SK-N-SH (cell line): ENCODE measurements around the gene ARHGAP26. TPM values are rescaled to one million over a fixed set of nuclear protein-coding genes. Genes with fewer than 3 reads are reported as not detected.

Source experiments
- CTCF ChIA-PET: fragments of 300-600, 350-600 bp; formaldehyde crosslinking; extraction: SDS; loops from one replicate; lab custom pipeline; 2021; lab: Yijun Ruan, JAX
- POLR2A ChIA-PET: fragments of 350-600 bp; sonication (Branson Sonifier 250); formaldehyde crosslinking; extraction: SDS; loops from one replicate; lab custom pipeline; 2020; ENCODE audit warnings: antibody characterized with exemption, inconsistent platforms; lab: Yijun Ruan, JAX
- DNase-seq: peaks from one replicate; pipeline ENCODE4 v3.0.0; 2012
- H2AFZ ChIP-seq: fragments of 200-600 bp; sonication (generic); 2 replicates; pipeline ENCODE4 v1.8.1; 2016; ENCODE audit warnings: antibody characterized with exemption, mild to moderate bottlenecking, low read depth
- H3F3A ChIP-seq: fragments of 200-600 bp; sonication (generic); replicated peaks from 2 replicates; pipeline ENCODE3; 2016; ENCODE audit warnings: antibody characterized with exemption, mild to moderate bottlenecking; ENCODE audit not compliant: insufficient read depth
- H3K27ac ChIP-seq, 2 experiments: fragments of 200-500 bp in 1 of 2; fragments of 200-600 bp in 1 of 2; sonication (Bioruptor generic) in 1 of 2; sonication (generic), shearing (Covaris generic) in 1 of 2; 2 replicates each; pipeline versions ENCODE4 v1.5.1 to v1.6.1; 2014 to 2016; ENCODE audit warnings: low read depth in 2 of 2, inconsistent platforms in 1 of 2, low read length in 1 of 2, mild to moderate bottlenecking in 1 of 2, mixed read lengths in 1 of 2
- H3K27me3 ChIP-seq: fragments of 200-600 bp; sonication (generic), shearing (Covaris generic); 2 replicates; pipeline ENCODE4 v1.6.1; 2016; ENCODE audit warnings: mixed run types; ENCODE audit not compliant: insufficient read depth
- H3K36me3 ChIP-seq, 2 experiments: fragments of 200-500 bp in 1 of 2; fragments of 200-600 bp in 1 of 2; sonication (Bioruptor generic) in 1 of 2; sonication (generic) in 1 of 2; replicated peaks in 1 of 2; 2 replicates each; pipeline versions ENCODE3 to v1.5.1; 2014 to 2016; ENCODE audit warnings: low read length in 1 of 2, mild to moderate bottlenecking in 1 of 2; ENCODE audit not compliant: insufficient read depth in 2 of 2, control insufficient read depth in 1 of 2
- H3K4me1 ChIP-seq, 2 experiments: fragments of 200-500 bp in 1 of 2; fragments of 200-600 bp in 1 of 2; sonication (Bioruptor generic) in 1 of 2; sonication (generic), shearing (Covaris generic) in 1 of 2; 2 replicates each; pipeline versions ENCODE4 v1.5.1 to v1.6.1; 2014 to 2016; ENCODE audit warnings: low read depth in 1 of 2, low read length in 1 of 2, mixed run types in 1 of 2; ENCODE audit not compliant: insufficient read depth in 2 of 2, control insufficient read depth in 1 of 2
- H3K4me2 ChIP-seq: fragments of 200-600 bp; sonication (generic), shearing (Covaris generic); 2 replicates; pipeline ENCODE4 v1.6.1; 2017; ENCODE audit warnings: mixed run types
- H3K4me3 ChIP-seq, 2 experiments: fragments of 200-500 bp in 1 of 2; fragments of 200-600 bp in 1 of 2; sonication (Bioruptor generic) in 1 of 2; sonication (generic), shearing (Covaris generic) in 1 of 2; 2 replicates each; pipeline versions ENCODE4 v1.5.1 to v1.8.1; 2014 to 2016; ENCODE audit warnings: low read depth in 2 of 2, inconsistent platforms in 1 of 2, low read length in 1 of 2, mild to moderate bottlenecking in 1 of 2, mixed read lengths in 1 of 2, moderate library complexity in 1 of 2
- H3K79me2 ChIP-seq: fragments of 200-600 bp; sonication (generic); 2 replicates; pipeline ENCODE4 v1.8.1; 2017; ENCODE audit warnings: mild to moderate bottlenecking; ENCODE audit not compliant: insufficient read depth
- H3K9ac ChIP-seq: fragments of 200-600 bp; sonication (generic); 2 replicates; pipeline ENCODE4 v1.6.1; 2017; ENCODE audit warnings: mixed run types
- H3K9me2 ChIP-seq: fragments of 200-600 bp; sonication (generic); 2 replicates; pipeline ENCODE4 v1.6.1; 2017; ENCODE audit warnings: mixed run types
- H3K9me3 ChIP-seq: fragments of 200-600 bp; sonication (generic); 2 replicates; pipeline ENCODE4 v1.6.1; 2017; ENCODE audit warnings: mixed run types, mild to moderate bottlenecking, moderate library complexity
- H4K20me1 ChIP-seq: fragments of 200-600 bp; sonication (generic); 2 replicates; pipeline ENCODE4 v1.6.1; 2017; ENCODE audit warnings: mild to moderate bottlenecking, mixed run types; ENCODE audit not compliant: insufficient read depth
- GATA2 ChIP-seq: sonication (generic); formaldehyde crosslinking; IDR thresholded peaks from 2 replicates; pipeline ENCODE4 v1.5.0; 2020; ENCODE audit warnings: mild to moderate bottlenecking, missing genetic modification reagents
- JUND ChIP-seq: IDR thresholded peaks from 2 replicates; pipeline ENCODE4 v1.4.0; 2012
- MEF2A ChIP-seq: IDR thresholded peaks from 2 replicates; pipeline ENCODE4 v1.4.0; 2012; ENCODE audit warnings: low read depth, borderline replicate concordance
- POLR2AphosphoS5 ChIP-seq: IDR thresholded peaks from 2 replicates; pipeline ENCODE4 v1.6.1; 2012; ENCODE audit warnings: low read depth, low read length
- RCOR1 ChIP-seq: fragments of 150-350 bp; IDR thresholded peaks from 2 replicates; pipeline ENCODE4 v1.6.1; 2017; ENCODE audit warnings: antibody characterized with exemption, low read length
- RXRA ChIP-seq: IDR thresholded peaks from 2 replicates; pipeline ENCODE4 v1.4.0; 2012; ENCODE audit warnings: low read depth, mild to moderate bottlenecking, borderline replicate concordance
- SMC3 ChIP-seq: IDR thresholded peaks from 2 replicates; pipeline ENCODE4 v1.6.1; 2012; ENCODE audit warnings: low read depth, low read length, improper control_type of control experiment
- WGBS: methylation state at CpG from one replicate; pipeline ENCODE4 v1.1.6; 2017; ENCODE audit warnings: low lambda C conversion rate; 5-methylcytosine and 5-hydroxymethylcytosine counted together
- polyA plus RNA-seq, 3 experiments: library from polyadenylated mRNA; depleted of rRNA; stranded (reverse); fragments of >200 nt; gene quantifications; 2 replicates each; pipeline ENCODE4 v1.2.3, GENCODE V29; 2012
- TF ChIP-seq, protein P1 (sequence below): IDR thresholded peaks from 2 replicates; pipeline ENCODE4; 2012
- TF ChIP-seq, protein P2 (sequence below): fragments of 200-600 bp; sonication (generic); IDR thresholded peaks from 2 replicates; pipeline ENCODE4 v1.6.1; 2017; ENCODE audit warnings: antibody characterized with exemption, mild to moderate bottlenecking, moderate library complexity
- TF ChIP-seq, protein P3 (sequence below): IDR thresholded peaks from 2 replicates; pipeline ENCODE4 v1.6.1; 2012; ENCODE audit warnings: mild to moderate bottlenecking, low read depth, low read length, moderate library complexity

The ARHGAP26 gene
- polyA plus RNA-seq, 1 of the 3 experiments (the other 2 are of a cell fraction): 6.1 TPM

DNA sequence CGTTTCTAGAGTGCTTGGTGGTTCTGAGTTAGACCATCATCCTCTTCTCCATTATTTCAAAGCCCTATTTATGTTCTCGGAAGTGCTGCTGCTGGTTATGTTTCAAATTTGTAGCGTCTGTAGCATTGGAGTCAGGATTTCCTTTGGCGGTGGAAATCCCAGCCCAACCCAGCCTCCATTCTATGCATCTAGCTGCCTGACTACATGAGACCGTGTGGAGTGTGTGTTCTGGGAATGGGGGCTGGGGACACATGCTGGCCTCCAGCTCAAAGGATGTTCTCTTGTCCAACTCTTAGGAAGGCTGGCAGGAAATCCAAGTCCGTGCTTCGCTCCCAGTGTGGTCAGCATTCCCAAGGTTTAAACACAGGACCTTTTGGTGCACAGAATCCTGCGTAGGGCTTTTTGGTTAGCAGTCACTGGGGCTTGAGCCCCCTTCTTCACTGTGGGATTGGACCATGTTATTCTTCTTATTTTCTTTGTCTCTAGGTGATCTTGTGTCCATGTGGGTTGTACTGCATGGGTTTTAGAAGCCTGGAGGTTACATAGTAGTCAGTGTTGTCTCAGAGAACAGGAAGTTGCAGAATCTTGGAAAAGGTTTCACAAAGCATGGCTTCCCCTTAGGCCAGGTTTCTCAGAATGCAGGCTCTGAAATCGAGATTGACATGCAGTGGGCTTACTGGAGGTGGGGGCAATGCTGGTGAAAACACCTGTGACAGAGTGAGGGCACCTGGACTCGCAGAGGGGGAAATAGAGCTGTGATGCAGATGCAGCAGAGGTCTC, 132.2 kb downstream of the ARHGAP26 start:
- Histone ChIP-seq H2AFZ (no peak overlapping the region), H3K27me3 (no peaks in the 10 kb centered on the region), H3K4me2 (no peak overlapping the region), H3K27ac (no peak overlapping the region), H3K36me3 (peaks cover 5 to 73% of the 10 kb centered on the region in 2 experiments)
- 80% methylated on average over 7 of the region's 10 CpGs for WGBS
- no peak for DNase-seq
- TF ChIP-seq, protein P1, sequence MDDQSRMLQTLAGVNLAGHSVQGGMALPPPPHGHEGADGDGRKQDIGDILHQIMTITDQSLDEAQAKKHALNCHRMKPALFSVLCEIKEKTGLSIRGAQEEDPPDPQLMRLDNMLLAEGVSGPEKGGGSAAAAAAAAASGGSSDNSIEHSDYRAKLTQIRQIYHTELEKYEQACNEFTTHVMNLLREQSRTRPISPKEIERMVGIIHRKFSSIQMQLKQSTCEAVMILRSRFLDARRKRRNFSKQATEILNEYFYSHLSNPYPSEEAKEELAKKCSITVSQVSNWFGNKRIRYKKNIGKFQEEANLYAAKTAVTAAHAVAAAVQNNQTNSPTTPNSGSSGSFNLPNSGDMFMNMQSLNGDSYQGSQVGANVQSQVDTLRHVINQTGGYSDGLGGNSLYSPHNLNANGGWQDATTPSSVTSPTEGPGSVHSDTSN: no peak
- TF ChIP-seq, protein P2, sequence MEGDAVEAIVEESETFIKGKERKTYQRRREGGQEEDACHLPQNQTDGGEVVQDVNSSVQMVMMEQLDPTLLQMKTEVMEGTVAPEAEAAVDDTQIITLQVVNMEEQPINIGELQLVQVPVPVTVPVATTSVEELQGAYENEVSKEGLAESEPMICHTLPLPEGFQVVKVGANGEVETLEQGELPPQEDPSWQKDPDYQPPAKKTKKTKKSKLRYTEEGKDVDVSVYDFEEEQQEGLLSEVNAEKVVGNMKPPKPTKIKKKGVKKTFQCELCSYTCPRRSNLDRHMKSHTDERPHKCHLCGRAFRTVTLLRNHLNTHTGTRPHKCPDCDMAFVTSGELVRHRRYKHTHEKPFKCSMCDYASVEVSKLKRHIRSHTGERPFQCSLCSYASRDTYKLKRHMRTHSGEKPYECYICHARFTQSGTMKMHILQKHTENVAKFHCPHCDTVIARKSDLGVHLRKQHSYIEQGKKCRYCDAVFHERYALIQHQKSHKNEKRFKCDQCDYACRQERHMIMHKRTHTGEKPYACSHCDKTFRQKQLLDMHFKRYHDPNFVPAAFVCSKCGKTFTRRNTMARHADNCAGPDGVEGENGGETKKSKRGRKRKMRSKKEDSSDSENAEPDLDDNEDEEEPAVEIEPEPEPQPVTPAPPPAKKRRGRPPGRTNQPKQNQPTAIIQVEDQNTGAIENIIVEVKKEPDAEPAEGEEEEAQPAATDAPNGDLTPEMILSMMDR: no peak
- TF ChIP-seq RCOR1 (no peak), RXRA (no peak)
- TF ChIP-seq, all 33 proteins: peak for 0
- peaks cover 3 to 8% of the 10 kb centered on the region in 2 experiments; a peak in 2 of 4 replicates for H3K4me1 ChIP-seq
- H3K4me3 ChIP-seq: no peak overlapping the region
- H3K9me2 ChIP-seq: no peaks in the 10 kb centered on the region
- H3K9ac ChIP-seq: no peak overlapping the region
- POLR2A ChIA-PET: no interaction called here
- H3K79me2 ChIP-seq: no peaks in the 10 kb centered on the region
- no peaks in the 10 kb centered on the region for H4K20me1 ChIP-seq
- no peaks in the 10 kb centered on the region for H3F3A ChIP-seq
- H3K9me3 ChIP-seq: no peaks in the 10 kb centered on the region
- CTCF ChIA-PET: interaction anchor here (0.6 to 6.1 kb wide), 3 partner anchors 13 to 14 kb away, joined by 3 to 51 read pairs (median 4); no protein-coding TSS in a partner anchor

DNA sequence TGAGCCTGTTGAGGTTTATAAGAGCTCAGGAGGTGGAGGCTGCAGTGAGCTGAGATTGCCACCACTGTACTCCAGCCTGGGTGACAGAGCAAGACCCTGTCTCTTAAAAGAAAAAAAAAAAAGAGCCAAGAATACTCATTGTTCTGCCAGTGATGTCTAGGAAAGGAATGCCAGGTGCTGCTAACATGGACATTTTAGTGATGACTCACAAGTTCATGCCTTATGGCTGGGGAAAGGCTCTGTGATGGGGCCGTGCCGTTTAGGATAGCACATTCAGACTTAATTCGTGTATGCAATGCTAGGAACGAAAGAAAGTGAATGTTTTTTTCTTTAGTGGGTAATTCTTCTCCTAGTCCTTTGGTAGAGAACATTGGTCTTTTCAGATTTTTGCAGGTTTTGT, 134.2 kb downstream of the ARHGAP26 start:
- 93% methylated on average over 4 of the region's 4 CpGs for WGBS
- TF ChIP-seq JUND (no peak), GATA2 (CRISPR knock-in tag) (no peak), MEF2A (no peak), SMC3 (no peak), RXRA (no peak), POLR2AphosphoS5 (no peak)
- TF ChIP-seq, protein P2: no peak
- TF ChIP-seq, protein P3, sequence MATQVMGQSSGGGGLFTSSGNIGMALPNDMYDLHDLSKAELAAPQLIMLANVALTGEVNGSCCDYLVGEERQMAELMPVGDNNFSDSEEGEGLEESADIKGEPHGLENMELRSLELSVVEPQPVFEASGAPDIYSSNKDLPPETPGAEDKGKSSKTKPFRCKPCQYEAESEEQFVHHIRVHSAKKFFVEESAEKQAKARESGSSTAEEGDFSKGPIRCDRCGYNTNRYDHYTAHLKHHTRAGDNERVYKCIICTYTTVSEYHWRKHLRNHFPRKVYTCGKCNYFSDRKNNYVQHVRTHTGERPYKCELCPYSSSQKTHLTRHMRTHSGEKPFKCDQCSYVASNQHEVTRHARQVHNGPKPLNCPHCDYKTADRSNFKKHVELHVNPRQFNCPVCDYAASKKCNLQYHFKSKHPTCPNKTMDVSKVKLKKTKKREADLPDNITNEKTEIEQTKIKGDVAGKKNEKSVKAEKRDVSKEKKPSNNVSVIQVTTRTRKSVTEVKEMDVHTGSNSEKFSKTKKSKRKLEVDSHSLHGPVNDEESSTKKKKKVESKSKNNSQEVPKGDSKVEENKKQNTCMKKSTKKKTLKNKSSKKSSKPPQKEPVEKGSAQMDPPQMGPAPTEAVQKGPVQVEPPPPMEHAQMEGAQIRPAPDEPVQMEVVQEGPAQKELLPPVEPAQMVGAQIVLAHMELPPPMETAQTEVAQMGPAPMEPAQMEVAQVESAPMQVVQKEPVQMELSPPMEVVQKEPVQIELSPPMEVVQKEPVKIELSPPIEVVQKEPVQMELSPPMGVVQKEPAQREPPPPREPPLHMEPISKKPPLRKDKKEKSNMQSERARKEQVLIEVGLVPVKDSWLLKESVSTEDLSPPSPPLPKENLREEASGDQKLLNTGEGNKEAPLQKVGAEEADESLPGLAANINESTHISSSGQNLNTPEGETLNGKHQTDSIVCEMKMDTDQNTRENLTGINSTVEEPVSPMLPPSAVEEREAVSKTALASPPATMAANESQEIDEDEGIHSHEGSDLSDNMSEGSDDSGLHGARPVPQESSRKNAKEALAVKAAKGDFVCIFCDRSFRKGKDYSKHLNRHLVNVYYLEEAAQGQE: no peak
- TF ChIP-seq, all 33 proteins: peak for 0
- Histone ChIP-seq H3K4me1 (peaks cover 3 to 8% of the 10 kb centered on the region in 2 experiments; a peak in 2 of 4 replicates), H3K9ac (no peak overlapping the region), H3K9me3 (no peaks in the 10 kb centered on the region), H3K27ac (no peak overlapping the region), H3K4me2 (no peak overlapping the region), H3F3A (no peaks in the 10 kb centered on the region), H3K36me3 (peaks cover 10 to 76% of the 10 kb centered on the region in 2 experiments), H3K9me2 (no peaks in the 10 kb centered on the region), H4K20me1 (no peaks in the 10 kb centered on the region), H3K4me3 (no peak overlapping the region), H3K27me3 (no peaks in the 10 kb centered on the region), H2AFZ (no peak overlapping the region), H3K79me2 (no peaks in the 10 kb centered on the region)
- DNase-seq: no peak
- ChIA-PET CTCF (interaction anchor here (1.1 to 2.9 kb wide), 5 partner anchors 11 to 293 kb away, joined by 3 to 13 read pairs (median 4); no protein-coding TSS in a partner anchor), POLR2A (no interaction called here)
